Measurements from ENCODE around the gene TLE1. TPM values are rescaled to one million over a fixed set of nuclear protein-coding genes. Genes with fewer than 3 reads are reported as not detected.

The TLE1 gene
- total and polyA plus RNA-seq, 9 of the 15 experiments (the other 6 are each of a cell fraction or from before 2014, with no cell fraction given): 0.11 TPM; not detected in 8

DNA sequence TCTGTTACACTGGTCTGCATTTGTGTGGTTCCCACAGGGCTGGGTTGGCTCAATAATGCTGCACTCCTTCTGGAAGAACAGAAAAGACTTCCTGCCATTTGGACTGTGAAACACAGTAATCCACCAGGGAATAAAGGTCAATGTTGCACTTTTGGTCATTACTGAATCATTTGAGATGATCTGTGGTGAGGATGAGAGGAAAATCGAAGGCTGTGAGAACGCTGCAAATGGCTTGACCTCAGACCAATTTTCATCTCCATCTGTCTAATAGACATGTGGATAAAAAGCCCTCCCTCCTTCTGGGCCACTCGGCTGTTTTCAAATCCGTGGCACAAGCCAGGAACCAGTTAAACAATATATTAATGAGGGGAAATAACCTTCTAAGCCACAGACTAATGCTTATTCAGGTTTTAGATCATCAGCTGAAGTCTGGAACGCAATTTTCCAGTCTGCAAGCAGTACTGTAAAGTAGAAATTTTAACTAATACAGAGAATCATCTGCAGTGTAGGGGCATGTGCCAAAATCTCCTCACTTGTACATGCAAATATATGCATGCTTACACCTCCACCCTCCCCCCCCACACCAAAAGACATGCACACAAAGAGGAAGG is 20.2 kb downstream of the TLE1 start:
- no peak for ATAC-seq
- H3K27me3 ChIP-seq (ENCODE audit: control insufficient read depth in 2 of 2, insufficient read depth in 2 of 2, low read length in 2 of 2): no peaks in the 10 kb centered on the region
- WGBS (ENCODE audit: insufficient coverage, low coverage, missing lambda C conversion rate): 0% methylated on average over 5 of the region's 5 CpGs
- no peaks in the 10 kb centered on the region for H4K20me1 ChIP-seq (replicated peaks; ENCODE audit: control insufficient read depth, insufficient read depth, low read length)
- H3K9ac ChIP-seq (ENCODE audit: insufficient read depth in 1 of 2, low read depth in 2 of 2, low read length in 2 of 2): no peak overlapping the region
- CTCF ChIA-PET (ENCODE audit: low intra/inter-chr PET ratio): no interaction called here
- no peak overlapping the region for H3K4me2 ChIP-seq (ENCODE audit: insufficient read depth, low read length)
- no TSS peak for BruUV-seq (replicated peaks)
- TF ChIP-seq ZNF212 (CRISPR knock-in tag; IDR thresholded peaks at IDR 0.05) (no peak), CBFA2T3 (IDR thresholded peaks at IDR 0.05) (no peak), KAT8 (IDR thresholded peaks at IDR 0.05; ENCODE audit: low read depth) (no peak), ZNF551 (CRISPR knock-in tag; IDR thresholded peaks at IDR 0.05) (no peak), ZBTB8A (IDR thresholded peaks at IDR 0.05; ENCODE audit: partially characterized antibody) (no peak)
- TF ChIP-seq, protein P1, sequence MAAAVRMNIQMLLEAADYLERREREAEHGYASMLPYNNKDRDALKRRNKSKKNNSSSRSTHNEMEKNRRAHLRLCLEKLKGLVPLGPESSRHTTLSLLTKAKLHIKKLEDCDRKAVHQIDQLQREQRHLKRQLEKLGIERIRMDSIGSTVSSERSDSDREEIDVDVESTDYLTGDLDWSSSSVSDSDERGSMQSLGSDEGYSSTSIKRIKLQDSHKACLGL (CRISPR knock-in tag; IDR thresholded peaks at IDR 0.05; ENCODE audit: borderline replicate concordance, poor library complexity, severe bottlenecking): no peak
- TF ChIP-seq, protein P2, sequence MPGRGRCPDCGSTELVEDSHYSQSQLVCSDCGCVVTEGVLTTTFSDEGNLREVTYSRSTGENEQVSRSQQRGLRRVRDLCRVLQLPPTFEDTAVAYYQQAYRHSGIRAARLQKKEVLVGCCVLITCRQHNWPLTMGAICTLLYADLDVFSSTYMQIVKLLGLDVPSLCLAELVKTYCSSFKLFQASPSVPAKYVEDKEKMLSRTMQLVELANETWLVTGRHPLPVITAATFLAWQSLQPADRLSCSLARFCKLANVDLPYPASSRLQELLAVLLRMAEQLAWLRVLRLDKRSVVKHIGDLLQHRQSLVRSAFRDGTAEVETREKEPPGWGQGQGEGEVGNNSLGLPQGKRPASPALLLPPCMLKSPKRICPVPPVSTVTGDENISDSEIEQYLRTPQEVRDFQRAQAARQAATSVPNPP (IDR thresholded peaks at IDR 0.05; ENCODE audit: borderline replicate concordance, insufficient read depth, insufficient read length): no peak
- no peak overlapping the region for H3K27ac ChIP-seq (ENCODE audit: extremely low read depth, low read depth, low read length)
- no peaks in the 10 kb centered on the region for H3K9me3 ChIP-seq (replicated peaks; ENCODE audit: control insufficient read depth, insufficient read depth, low read depth, low read length)
- H3K36me3 ChIP-seq (ENCODE audit: control insufficient read depth, insufficient read depth, low read length): no peaks in the 10 kb centered on the region
- no peaks in the 10 kb centered on the region for H3K9me1 ChIP-seq (ENCODE audit: control insufficient read depth, insufficient read depth, low read length)
- in situ Hi-C loops (cut with MboI): no loop called here
- intact Hi-C loops (cut with micrococcal nuclease): no loop called here
- no peak overlapping the region for H2AFZ ChIP-seq (ENCODE audit: low read depth, low read length)
- DNase-seq (ENCODE audit: extremely low read depth in 1 of 4, low spot score in 3 of 4): no peak
- no peaks in the 10 kb centered on the region for H3K4me1 ChIP-seq (replicated peaks in 1 of 2; ENCODE audit: control insufficient read depth in 2 of 2, insufficient read depth in 2 of 2, low read length in 2 of 2)
- H3K79me2 ChIP-seq (ENCODE audit: control insufficient read depth, insufficient read depth, low read length): no peaks in the 10 kb centered on the region
- POLR2A ChIA-PET: no interaction called here
- no peak overlapping the region for H3K4me3 ChIP-seq
- no peak for FAIRE-seq
